GM21423 (cell line): ENCODE results near the gene EARS2.
"Not testable (repeated sequence)": the region's sequence is repeated elsewhere in the genome, so short reads cannot be mapped to it uniquely, and the experiment has no call there.

Source experiments
- ATAC-seq: cut with Tn5 transposase; IDR thresholded peaks from one replicate; pipeline ENCODE4 v1.9.1; 2021; ENCODE audit warnings: mild to moderate bottlenecking, moderate library complexity; ENCODE audit not compliant: unreplicated experiment

EARS2 gene

DNA sequence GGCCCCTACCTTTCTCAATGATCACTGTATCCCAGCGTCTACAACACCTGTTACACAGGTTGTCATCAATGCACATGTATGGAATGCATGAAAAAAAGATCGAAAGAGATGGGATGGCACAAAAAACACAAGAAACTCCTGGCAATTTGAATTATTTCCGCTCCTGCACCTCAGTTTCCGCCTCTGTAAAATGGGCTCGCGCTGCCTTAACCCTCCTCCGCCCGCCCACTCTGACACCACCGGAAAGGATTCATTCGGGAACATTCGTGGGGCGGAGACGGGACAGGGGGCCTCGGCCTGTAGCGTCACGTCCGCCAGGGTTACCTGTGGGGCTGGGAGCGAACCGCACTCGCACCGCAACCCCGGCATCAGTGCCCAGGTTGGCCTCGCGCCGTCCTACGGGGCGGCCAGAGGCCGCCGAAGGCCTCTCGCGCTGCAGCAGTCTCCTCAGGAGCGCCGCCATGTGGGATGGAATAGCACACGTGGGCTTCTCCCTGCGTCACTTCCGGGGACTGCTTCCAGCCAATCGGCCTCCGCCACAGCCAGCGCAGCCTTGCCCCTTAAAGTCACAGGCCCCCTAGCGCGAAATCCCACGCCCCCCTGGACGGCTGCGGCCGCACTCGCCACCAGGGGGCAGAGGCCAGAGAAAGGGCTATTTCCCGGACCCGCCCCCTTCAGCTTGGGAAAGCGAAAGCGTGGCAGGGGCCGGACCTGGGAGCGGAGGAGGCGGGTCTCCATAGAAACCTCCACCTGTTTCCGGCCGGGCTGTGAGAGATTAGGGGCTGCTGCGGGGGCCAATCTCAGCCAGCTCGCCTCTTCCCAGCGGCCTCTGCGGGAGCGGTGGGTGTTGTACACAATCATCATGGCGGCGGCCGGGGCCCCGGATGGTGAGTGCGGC is at the start of gene EARS2, which contains the start of gene UBFD1:
TSS of gene EARS2 (minus strand) at position 470 of the 898 bp plus-strand sequence. CDS start at position 463, 7 bp downstream.
TSS of gene UBFD1 (plus strand) at position 847 of the 898 bp plus-strand sequence. CDS start at position 863, 16 bp downstream.
- ATAC-seq, result peak; percentile 89

DNA sequence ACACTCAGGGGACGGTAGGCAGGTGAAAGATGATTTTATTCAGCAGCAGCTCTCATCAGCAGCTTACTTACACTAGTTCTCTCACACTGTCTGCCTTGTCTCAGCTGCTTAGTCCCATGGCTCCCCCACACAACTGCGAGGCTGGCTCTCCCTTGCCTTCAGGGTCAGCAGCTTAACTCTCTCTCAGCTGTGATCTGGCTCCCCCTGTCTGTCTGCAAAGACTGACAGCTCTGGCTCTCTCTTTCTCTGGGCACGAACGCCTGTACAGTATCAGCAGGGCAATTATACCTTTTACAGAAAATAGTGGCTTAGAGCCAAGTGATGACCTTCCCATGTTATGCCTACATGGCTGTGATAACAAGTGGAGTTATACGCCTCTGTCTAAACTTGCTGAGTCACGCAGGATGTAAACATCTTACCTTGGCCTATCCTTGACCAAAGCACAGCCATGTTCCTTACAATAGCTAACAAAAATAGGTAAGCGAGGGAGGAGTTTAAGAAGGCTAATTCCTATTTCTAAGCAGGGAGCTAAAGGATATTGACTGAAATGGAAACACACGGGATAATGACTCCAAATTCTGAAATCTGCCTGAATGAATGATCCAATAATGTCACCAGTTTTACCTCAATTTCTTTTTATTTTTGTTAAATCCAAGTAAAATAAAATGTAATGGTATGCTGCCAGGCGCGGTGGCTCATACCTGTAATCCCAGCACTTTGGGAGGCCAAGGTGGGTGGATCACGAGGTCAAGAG is 40.0 kb upstream of the EARS2 start:
- ATAC-seq, result no peak

- ATAC-seq, result peak; percentile 92
These were observed 39.0 kb upstream of the EARS2 start, which contains the start of gene NDUFAB1 for GRCh38 chr16:23595951-23596720. Gene NDUFAB1 (minus strand): TSS chr16:23596316. CDS start chr16:23596290, 26 bp downstream.

DNA sequence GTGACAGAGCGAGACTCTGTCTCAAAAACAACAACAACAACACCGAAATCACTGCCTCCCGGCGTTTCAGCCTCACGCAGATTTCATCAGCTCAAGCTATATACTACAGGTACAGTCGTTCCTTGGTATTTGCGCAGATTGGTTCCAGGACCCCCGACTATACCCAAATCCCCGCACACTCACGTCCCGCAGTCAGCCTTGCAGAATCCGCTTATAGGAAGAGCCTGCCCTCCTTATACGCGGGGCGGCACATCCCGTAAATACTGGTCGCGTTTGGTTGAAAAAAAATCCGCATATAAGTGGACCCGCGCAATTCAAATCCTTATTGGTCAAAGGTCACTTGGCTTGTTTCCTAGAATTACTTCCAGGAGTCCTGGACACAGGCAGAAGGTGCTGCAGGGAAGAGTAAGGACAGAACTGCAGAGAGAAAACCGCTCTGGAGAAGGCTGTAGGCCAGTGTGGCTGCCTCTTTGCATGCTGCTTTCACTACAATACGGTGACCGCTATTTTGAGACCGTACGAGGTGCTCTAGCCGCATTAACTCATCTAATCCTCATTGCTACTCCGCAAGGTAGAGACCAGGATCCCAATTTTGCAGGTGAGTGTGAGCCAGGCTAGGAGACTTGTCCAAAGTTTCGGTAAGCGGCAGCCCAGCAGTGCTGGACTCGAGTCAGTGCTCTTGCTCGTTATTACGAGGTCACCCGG is 38.2 kb upstream of the EARS2 start:
- peak; percentile 7 for ATAC-seq

DNA sequence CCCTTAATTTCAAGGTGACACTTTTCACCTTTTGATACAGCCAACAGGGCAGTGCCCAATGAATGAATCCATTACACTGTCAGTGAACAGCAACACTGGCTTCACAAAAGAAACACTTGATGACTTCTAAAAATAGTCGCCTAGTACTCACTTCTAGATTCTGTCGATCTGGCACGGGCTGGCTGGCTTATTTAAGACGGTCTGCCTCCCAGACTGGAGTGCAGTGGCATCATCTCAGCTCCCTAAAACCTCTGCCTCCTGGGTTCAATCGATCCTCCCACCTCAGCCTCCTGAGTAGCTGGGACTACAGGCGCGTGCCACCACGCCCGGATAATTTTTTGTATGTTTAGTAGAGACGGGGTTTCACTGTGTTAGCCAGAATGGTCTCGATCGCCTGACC is 37.0 kb upstream of the EARS2 start:
- no peak for ATAC-seq

DNA sequence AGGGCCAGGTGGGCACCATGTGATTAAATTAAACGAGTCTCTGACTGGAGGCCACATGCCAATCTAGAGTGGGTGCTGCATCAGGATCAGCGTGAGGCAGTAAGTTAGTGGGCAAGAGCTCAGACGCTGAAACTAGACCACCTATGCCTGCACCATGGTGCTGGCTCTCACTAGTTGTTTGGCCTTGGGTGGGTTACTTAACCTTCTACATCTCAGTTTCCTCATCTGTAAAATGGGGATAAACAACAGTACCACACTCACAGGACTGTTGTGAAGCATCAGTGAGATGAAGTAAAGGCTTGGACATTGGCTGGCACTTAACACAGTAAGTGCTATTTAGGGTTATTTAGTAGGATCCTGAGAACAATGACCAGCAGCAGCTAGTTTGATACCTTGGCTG is 33.0 kb upstream of the EARS2 start:
- ATAC-seq, result no peak

DNA sequence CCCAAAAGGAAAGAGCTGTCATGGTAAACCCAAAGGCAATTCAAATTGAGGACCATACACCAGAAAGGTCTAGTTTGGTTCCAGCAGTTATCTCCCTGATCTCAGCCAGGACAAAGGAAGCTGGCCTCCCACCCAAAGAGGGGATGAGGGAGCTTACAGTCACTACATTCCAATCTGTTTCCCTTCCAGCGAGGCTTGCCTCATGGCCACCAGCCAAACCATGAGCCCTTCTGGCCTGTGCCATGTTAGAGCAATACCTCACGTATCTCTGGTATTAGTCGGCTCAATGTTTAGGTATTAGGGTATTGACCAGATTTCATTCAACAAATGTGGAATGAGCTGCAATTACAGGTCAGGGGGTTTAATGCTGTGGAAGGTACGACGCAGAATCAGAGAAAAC is 30.6 kb upstream of the EARS2 start:
- no peak for ATAC-seq

DNA sequence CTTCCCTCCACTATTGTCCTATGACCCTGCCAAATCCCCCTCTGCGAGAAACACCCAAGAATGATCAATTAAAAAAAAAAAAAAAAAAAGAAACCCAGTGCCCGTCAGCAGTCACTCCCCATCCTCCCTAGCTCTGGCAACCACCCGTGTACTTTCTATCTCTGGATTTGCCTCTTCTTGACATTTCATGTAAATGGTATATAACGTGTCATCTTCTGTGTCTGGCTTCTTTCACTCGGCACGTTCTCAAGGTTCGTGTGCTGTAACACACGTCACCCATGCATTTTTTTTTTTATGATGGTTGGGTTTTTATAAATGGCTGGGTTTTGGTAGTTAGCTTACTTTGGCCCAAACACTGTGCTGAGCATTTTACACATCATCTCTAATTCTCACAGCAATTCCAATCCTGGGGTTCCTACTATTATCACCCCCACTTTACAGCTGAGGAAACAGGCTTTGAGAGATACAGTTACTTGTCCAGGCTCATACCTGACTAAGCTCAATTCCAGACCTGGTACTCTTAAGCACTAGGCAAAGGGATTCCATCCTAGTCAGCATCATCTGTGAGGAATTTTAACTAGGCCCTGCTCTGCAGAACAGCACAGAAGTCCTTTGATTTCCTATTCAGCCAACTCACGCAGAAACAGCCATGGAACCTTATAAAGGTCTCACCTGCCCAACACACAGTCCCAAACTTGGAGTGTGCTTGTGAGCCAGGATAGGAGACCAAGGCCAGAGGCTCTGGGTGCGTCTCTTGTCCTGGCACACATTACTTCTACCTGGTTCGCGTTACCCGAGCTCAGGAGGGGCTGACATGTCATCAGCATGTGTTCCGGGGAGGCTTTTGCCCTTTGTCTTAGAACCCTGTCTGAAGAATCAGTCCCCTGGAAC is 27.3 kb upstream of the EARS2 start:
- ATAC-seq, result no peak

DNA sequence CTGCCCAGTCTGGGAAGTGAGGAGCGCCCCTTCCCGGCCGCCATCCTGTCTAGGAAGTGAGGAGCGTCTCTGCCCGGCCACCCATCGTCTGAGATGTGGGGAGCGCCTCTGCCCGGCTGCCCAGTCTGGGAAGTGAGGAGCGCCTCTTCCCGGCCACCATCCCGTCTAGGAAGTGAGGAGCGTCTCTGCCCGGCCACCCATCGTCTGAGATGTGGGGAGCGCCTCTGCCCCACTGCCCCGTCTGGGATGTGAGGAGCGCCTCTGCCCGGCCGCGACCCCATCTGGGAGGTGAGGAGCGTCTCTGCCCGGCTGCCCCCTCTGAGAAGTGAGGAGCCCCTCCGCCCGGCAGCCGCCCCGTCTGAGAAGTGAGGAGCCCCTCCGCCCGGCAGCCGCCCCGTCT is 26.1 kb upstream of the EARS2 start:
- ATAC-seq, result not testable (repeated sequence)

GRCh38 chr16:23581764-23582163 is 24.6 kb upstream of the EARS2 start:
- no peak for ATAC-seq

DNA sequence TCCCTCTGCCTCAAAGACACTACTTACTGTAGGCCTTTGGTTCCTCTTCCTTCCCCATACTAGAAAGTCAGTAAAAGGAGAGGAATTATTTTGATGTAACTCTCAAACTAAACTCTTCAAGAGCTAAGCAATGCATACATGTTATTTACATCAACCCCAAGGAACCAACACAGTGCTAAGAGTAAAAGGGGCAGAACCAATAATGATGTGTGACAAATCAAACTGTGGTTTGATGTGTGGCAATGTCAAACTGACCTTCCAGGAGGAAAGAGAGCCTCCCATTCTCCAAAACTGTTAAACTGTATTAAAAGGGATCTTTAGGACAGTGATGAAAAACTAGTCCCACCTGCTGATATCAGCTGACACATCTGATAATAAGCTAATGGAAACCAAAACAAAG is 23.2 kb upstream of the EARS2 start:
- no peak for ATAC-seq

DNA sequence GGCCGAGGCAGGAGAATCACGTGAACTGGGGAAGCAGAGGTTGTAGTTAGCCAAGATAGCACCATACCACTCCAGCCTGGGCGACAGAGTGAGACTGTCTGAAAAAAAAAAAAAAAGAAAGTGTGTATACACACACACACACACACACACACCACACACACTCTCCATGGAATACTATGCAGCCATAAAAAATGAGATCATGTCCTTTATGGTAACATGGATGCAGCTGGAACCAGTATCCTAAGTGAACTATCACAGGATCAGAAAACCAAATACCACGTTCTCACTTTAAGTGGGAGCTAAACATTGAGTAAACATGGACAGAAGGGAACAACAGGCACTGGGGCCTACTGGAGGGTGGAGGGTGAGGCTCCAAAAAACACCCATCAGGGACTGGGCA is 22.2 kb upstream of the EARS2 start:
- ATAC-seq, result no peak

GRCh38 chr16:23578101-23578830 is 21.1 kb upstream of the EARS2 start:
- ATAC-seq, result no peak

DNA sequence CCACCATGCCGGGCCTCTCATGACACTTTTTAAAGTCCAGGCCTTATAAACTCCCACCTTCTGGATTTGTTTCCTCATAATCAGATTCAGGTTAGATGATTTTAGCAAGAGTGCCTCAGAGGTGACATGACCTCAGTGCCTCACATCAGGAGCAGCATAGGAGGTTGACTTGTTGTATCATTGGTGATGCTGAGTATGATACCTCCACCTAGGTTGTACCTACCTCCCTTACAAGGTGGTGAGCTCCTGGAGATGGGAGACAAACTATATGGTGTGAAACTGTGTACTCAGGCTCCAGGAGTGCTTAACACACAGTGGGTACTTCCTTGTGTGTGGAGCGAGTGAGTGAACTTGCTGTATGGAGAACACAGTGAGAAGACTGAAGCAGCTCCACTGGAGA is 20.3 kb upstream of the EARS2 start:
- no peak for ATAC-seq

- no peak for ATAC-seq
These were observed 18.7 kb upstream of the EARS2 start for GRCh38 chr16:23575834-23576233.

DNA sequence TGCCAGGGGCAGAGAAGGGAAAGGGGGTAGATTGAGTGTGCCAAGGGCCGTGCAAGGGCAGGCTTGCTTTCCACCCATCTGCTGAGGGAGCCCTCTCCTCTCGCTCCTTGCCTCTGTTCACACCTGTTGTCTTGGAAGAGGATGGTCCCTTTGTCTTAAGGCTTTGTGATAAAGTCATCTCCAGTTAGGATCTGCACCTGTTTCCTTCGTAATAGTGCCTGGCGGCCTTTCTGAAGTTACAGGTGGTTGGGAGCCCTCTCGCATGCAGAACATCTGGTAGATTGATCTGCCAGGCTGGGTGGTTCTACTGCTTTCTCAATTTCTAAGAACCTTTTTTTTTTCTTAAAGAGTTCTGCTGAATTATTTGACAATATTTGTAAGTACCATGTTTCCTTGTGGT is 16.7 kb upstream of the EARS2 start:
- no peak for ATAC-seq

DNA sequence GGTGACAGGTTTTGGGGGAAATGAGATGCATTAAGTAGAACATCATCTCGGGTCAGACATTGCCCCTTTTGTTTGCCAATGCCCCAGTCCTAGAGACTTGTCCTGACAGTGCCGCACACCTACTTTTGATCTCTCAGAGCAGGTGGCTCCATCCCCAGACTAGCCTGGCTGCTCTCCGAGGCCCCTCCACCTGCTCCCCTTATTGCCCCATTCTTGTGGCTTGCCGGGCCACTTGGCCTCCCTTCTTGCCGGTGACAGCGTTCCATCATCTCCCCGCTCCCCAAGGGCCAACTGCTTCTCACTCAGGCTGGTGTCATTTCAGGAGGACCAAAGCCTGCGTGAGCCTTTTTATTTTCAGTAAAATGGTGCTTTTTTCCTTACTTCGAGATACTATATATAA is 15.2 kb upstream of the EARS2 start:
- ATAC-seq, result no peak

DNA sequence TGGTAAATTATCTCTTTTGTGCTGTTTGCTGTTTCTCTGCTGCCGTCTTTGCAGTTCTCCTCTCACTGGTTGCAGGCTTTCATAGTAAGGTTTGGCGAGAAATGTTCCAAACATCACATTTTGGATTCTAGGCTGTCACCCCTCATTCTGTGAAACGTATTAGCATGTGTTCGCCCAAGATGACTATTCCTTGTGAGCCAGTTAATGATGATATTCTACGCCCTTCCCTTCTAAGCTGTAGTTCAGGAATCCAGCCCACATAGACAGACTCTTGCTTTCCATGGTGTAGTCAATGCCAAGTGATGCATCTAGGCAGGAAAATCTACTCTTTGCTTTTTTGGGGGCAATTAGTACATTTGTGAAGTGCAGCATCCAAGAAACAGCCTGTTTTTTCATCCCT is 14.7 kb upstream of the EARS2 start:
- ATAC-seq, result no peak
